ENCODE data around the gene UBE3C.

Gene UBE3C

GRCh38 chr7:157318015-157318706, 179.4 kb downstream of the UBE3C start:
- TF ChIP-seq CTCF (IDR thresholded peaks at IDR 0.05; ENCODE audit: control insufficient read depth, insufficient read depth, low read depth, low read length, missing control alignments), result no peak
- H3K4me3 ChIP-seq (ENCODE audit: control insufficient read depth, low read depth, low read length), result no peak overlapping the region
- DNase-seq (ENCODE audit: low read depth), result no peak

Data from AG09309 (cell line).